ENCODE results near the gene DCXR.

- TF ChIP-seq GATA1 (IDR thresholded peaks at IDR 0.05; ENCODE audit: low read depth, low read length) (no peak), POLR2A (IDR thresholded peaks at IDR 0.05; ENCODE audit: low read length) (no peak)
Measured at GRCh38 chr17:82006468-82007227, 30.8 kb downstream of the DCXR start.
